WTC11 (cell line): Measurements from ENCODE around the gene CEBPG. TPM values are rescaled to one million over a fixed set of nuclear protein-coding genes. Genes with fewer than 3 reads are reported as not detected.

Experiments used
- ATAC-seq: fragments of 200-7000 bp; cut with Tn5 transposase; 2 replicates; pipeline ENCODE4 v1.10.0; 2021; ENCODE audit warnings: mild to moderate bottlenecking, moderate library complexity
- CTCF ChIA-PET: fragments of 300-600 bp; sonication (Branson Sonifier 250); formaldehyde crosslinking; loops from one replicate; lab custom pipeline; 2021; ENCODE audit warnings: antibody characterized with exemption; lab: Charles Lee
- POLR2A ChIA-PET: fragments of 350-600 bp; sonication (Branson Sonifier 250); formaldehyde crosslinking; loops from one replicate; lab custom pipeline; 2021; ENCODE audit warnings: antibody characterized with exemption; lab: Charles Lee
- DNase-seq: peaks from one replicate; pipeline ENCODE4 v3.0.0; 2021; ENCODE audit warnings: low spot score
- H3K27ac Mint-ChIP-seq: 2 replicates; pipeline ENCODE4 v1.8.0; 2021; ENCODE audit warnings: mixed read lengths
- H3K27me3 Mint-ChIP-seq: 2 replicates; pipeline ENCODE4 v1.8.0; 2021; ENCODE audit warnings: low read depth, mild to moderate bottlenecking, moderate library complexity, mixed read lengths
- H3K36me3 Mint-ChIP-seq: 2 replicates; pipeline ENCODE4 v1.8.0; 2021; ENCODE audit warnings: mixed read lengths
- H3K4me1 Mint-ChIP-seq: 2 replicates; pipeline ENCODE4 v1.8.0; 2022; ENCODE audit warnings: mixed read lengths
- H3K4me3 Mint-ChIP-seq: 2 replicates; pipeline ENCODE4 v1.8.0; 2021; ENCODE audit warnings: mild to moderate bottlenecking, moderate library complexity, mixed read lengths
- H3K9me3 Mint-ChIP-seq: 2 replicates; pipeline ENCODE4 v1.8.0; 2021; ENCODE audit warnings: mixed read lengths
- E2F1 ChIP-seq: sonication (generic); formaldehyde crosslinking; IDR thresholded peaks from 2 replicates; pipeline ENCODE4 v1.8.0; 2022; ENCODE audit warnings: mild to moderate bottlenecking, missing genetic modification reagents
- ELF4 ChIP-seq: sonication (generic); formaldehyde crosslinking; IDR thresholded peaks from 2 replicates; pipeline ENCODE4 v1.8.1; 2022; ENCODE audit warnings: low read depth, mild to moderate bottlenecking, moderate library complexity, missing genetic modification reagents
- EMX1 ChIP-seq: fragments of 250-450 bp; sonication (Bioruptor Pico); IDR thresholded peaks from 2 replicates; pipeline ENCODE4 v1.8.0; 2021; ENCODE audit warnings: mild to moderate bottlenecking
- FOXP4 ChIP-seq: sonication (generic); formaldehyde crosslinking; IDR thresholded peaks from 2 replicates; pipeline ENCODE4 v1.8.0; 2022; ENCODE audit warnings: mild to moderate bottlenecking, missing genetic modification reagents
- HMGA2 ChIP-seq: fragments of 250-450 bp; sonication (Bioruptor Pico); IDR thresholded peaks from 2 replicates; pipeline ENCODE4 v1.4.0; 2021; ENCODE audit warnings: mild to moderate bottlenecking, moderate library complexity
- NFYB ChIP-seq: sonication (generic); formaldehyde crosslinking; conservative IDR thresholded peaks from 2 replicates; pipeline ENCODE4 v1.8.0; 2022; ENCODE audit warnings: low read depth, missing genetic modification reagents
- NR3C1 ChIP-seq: sonication (generic); formaldehyde crosslinking; conservative IDR thresholded peaks from 2 replicates; pipeline ENCODE4 v1.8.1; 2023; ENCODE audit warnings: low read depth, mild to moderate bottlenecking, missing genetic modification reagents
- OVOL2 ChIP-seq: fragments of 250-450 bp; sonication (Bioruptor Pico); IDR thresholded peaks from 2 replicates; pipeline ENCODE4 v1.9.0; 2021; ENCODE audit warnings: mild to moderate bottlenecking, borderline replicate concordance
- SOX15 ChIP-seq: fragments of 250-450 bp; sonication (Bioruptor Pico); IDR thresholded peaks from 2 replicates; pipeline ENCODE4 v1.9.0; 2021; ENCODE audit warnings: mild to moderate bottlenecking
- SP1 ChIP-seq: sonication (generic); formaldehyde crosslinking; conservative IDR thresholded peaks from 2 replicates; pipeline ENCODE4 v1.8.1; 2022; ENCODE audit warnings: missing genetic modification reagents
- TEAD4 ChIP-seq: sonication (generic); formaldehyde crosslinking; IDR thresholded peaks from 2 replicates; pipeline ENCODE4 v1.8.0; 2022; ENCODE audit warnings: mild to moderate bottlenecking, missing genetic modification reagents
- USF2 ChIP-seq: sonication (generic); formaldehyde crosslinking; IDR thresholded peaks from 2 replicates; pipeline ENCODE4 v1.8.1; 2023; ENCODE audit warnings: mild to moderate bottlenecking, missing genetic modification reagents, moderate library complexity
- ZNF671 ChIP-seq: fragments of 250-450 bp; sonication (Bioruptor Pico); IDR thresholded peaks from 2 replicates; pipeline ENCODE4 v1.8.0; 2021; ENCODE audit warnings: mild to moderate bottlenecking
- total RNA-seq: library from RNA; stranded (reverse); gene quantifications from 3 replicates; pipeline ENCODE4 v1.2.3, GENCODE V29; 2021
- TF ChIP-seq, protein P1 (sequence below): sonication (generic); formaldehyde crosslinking; IDR thresholded peaks from 2 replicates; pipeline ENCODE4 v1.8.1; 2023; ENCODE audit warnings: mild to moderate bottlenecking, missing genetic modification reagents, borderline replicate concordance
- TF ChIP-seq, protein P2 (sequence below): sonication (generic); formaldehyde crosslinking; IDR thresholded peaks from 2 replicates; pipeline ENCODE4 v1.8.1; 2022; ENCODE audit warnings: low read depth, missing genetic modification reagents, borderline replicate concordance
- TF ChIP-seq, protein P3 (sequence below): sonication (generic); formaldehyde crosslinking; IDR thresholded peaks from 2 replicates; pipeline ENCODE4 v1.8.1; 2022; ENCODE audit warnings: low read depth, mild to moderate bottlenecking, moderate library complexity, missing genetic modification reagents, borderline replicate concordance

Gene CEBPG
- total RNA-seq, 1 experiment from 2014 or later, result 33.1 TPM

DNA sequence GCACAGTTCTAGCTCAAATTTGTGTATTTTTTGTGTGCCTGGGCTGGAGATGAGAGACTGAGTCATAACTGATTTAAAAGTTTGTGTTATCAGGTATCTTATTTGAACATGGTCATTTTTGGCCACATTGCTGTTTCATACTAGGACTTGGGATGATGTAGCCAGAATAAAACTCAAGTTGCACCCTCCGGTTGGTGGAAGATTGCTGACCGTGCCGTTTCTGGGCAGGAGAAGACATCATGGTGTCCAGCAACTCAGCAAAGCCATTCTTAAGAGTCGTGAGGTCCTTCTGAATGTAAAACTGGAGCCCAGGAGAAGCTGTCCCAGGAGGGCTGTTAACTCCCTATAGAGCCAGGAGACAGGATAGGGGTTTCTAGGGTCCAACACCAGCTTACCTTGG, 7.6 kb downstream of the CEBPG start:
- H3K4me3 Mint-ChIP-seq, result no peak overlapping the region
- H3K27ac Mint-ChIP-seq, result peak overlapping the region; percentile 85; the same call in 1 of the 2 replicates
- H3K9me3 Mint-ChIP-seq, result no peaks in the 10 kb centered on the region
- no peak for DNase-seq
- H3K36me3 Mint-ChIP-seq, result peaks cover 10% of the 10 kb centered on the region; the same call in 1 of the 2 replicates
- peaks cover 49% of the 10 kb centered on the region for H3K4me1 Mint-ChIP-seq
- TF ChIP-seq HMGA2 (CRISPR knock-in tag) (no peak), TEAD4 (CRISPR knock-in tag) (no peak), E2F1 (CRISPR knock-in tag) (no peak)
- TF ChIP-seq, protein P1, sequence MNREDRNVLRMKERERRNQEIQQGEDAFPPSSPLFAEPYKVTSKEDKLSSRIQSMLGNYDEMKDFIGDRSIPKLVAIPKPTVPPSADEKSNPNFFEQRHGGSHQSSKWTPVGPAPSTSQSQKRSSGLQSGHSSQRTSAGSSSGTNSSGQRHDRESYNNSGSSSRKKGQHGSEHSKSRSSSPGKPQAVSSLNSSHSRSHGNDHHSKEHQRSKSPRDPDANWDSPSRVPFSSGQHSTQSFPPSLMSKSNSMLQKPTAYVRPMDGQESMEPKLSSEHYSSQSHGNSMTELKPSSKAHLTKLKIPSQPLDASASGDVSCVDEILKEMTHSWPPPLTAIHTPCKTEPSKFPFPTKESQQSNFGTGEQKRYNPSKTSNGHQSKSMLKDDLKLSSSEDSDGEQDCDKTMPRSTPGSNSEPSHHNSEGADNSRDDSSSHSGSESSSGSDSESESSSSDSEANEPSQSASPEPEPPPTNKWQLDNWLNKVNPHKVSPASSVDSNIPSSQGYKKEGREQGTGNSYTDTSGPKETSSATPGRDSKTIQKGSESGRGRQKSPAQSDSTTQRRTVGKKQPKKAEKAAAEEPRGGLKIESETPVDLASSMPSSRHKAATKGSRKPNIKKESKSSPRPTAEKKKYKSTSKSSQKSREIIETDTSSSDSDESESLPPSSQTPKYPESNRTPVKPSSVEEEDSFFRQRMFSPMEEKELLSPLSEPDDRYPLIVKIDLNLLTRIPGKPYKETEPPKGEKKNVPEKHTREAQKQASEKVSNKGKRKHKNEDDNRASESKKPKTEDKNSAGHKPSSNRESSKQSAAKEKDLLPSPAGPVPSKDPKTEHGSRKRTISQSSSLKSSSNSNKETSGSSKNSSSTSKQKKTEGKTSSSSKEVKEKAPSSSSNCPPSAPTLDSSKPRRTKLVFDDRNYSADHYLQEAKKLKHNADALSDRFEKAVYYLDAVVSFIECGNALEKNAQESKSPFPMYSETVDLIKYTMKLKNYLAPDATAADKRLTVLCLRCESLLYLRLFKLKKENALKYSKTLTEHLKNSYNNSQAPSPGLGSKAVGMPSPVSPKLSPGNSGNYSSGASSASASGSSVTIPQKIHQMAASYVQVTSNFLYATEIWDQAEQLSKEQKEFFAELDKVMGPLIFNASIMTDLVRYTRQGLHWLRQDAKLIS (CRISPR knock-in tag), result no peak
- TF ChIP-seq, all 79 proteins: peak for 0
- no peaks in the 10 kb centered on the region for H3K27me3 Mint-ChIP-seq
- ATAC-seq, result no peak
- CTCF ChIA-PET, result interaction anchor here (0.8 to 1.6 kb wide), 9 partner anchors 14 to 397 kb away, joined by 3 to 9 read pairs (median 4); no protein-coding TSS in a partner anchor
- POLR2A ChIA-PET, result no interaction called here

GRCh38 chr19:33382006-33382405, 8.5 kb downstream of the CEBPG start:
- CTCF ChIA-PET, result interaction anchor here (0.5 to 1.6 kb wide), 14 partner anchors 8 to 396 kb away, joined by 3 to 9 read pairs (median 4); partner anchors contain the start of gene CEBPG
- POLR2A ChIA-PET, result interaction anchor here (1.0 to 1.1 kb wide), 2 partner anchors 9 to 12 kb away, joined by 3 read pairs; partner anchors contain the start of gene CEBPG
- ATAC-seq, result no peak
- Mint-ChIP-seq H3K9me3 (no peaks in the 10 kb centered on the region), H3K27me3 (no peaks in the 10 kb centered on the region), H3K4me3 (no peak overlapping the region), H3K4me1 (peaks cover 41% of the 10 kb centered on the region), H3K36me3 (peaks cover 10% of the 10 kb centered on the region; the same call in 1 of the 2 replicates), H3K27ac (peak overlapping the region; percentile 5)
- no peak for DNase-seq
- TF ChIP-seq NFYB (CRISPR knock-in tag), result no peak
- TF ChIP-seq FOXP4 (CRISPR knock-in tag), result no peak
- no peak for TF ChIP-seq E2F1 (CRISPR knock-in tag)
- no peak for TF ChIP-seq SP1
- TF ChIP-seq, protein P1 (CRISPR knock-in tag), result no peak
- TF ChIP-seq, protein P2, sequence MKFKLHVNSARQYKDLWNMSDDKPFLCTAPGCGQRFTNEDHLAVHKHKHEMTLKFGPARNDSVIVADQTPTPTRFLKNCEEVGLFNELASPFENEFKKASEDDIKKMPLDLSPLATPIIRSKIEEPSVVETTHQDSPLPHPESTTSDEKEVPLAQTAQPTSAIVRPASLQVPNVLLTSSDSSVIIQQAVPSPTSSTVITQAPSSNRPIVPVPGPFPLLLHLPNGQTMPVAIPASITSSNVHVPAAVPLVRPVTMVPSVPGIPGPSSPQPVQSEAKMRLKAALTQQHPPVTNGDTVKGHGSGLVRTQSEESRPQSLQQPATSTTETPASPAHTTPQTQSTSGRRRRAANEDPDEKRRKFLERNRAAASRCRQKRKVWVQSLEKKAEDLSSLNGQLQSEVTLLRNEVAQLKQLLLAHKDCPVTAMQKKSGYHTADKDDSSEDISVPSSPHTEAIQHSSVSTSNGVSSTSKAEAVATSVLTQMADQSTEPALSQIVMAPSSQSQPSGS (CRISPR knock-in tag), result no peak
- TF ChIP-seq ZNF671 (CRISPR knock-in tag), result no peak
- TF ChIP-seq ELF4 (CRISPR knock-in tag), result no peak
- TF ChIP-seq USF2 (CRISPR knock-in tag), result no peak
- TF ChIP-seq NR3C1 (CRISPR knock-in tag), result no peak
- no peak for TF ChIP-seq OVOL2 (CRISPR knock-in tag)
- TF ChIP-seq HMGA2 (CRISPR knock-in tag), result no peak
- TF ChIP-seq EMX1 (CRISPR knock-in tag), result no peak
- no peak for TF ChIP-seq SOX15
- TF ChIP-seq, protein P3, sequence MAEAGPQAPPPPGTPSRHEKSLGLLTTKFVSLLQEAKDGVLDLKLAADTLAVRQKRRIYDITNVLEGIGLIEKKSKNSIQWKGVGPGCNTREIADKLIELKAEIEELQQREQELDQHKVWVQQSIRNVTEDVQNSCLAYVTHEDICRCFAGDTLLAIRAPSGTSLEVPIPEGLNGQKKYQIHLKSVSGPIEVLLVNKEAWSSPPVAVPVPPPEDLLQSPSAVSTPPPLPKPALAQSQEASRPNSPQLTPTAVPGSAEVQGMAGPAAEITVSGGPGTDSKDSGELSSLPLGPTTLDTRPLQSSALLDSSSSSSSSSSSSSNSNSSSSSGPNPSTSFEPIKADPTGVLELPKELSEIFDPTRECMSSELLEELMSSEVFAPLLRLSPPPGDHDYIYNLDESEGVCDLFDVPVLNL, result no peak
